NB4 (cell line): ENCODE measurements around the gene IRS2.

Experiments used
- TF ChIP-seq, protein P1 (sequence below): IDR thresholded peaks from 2 replicates; pipeline ENCODE4 v1.6.1; 2011; ENCODE audit warnings: low read depth, low read length
- TF ChIP-seq, protein P2 (sequence below): IDR thresholded peaks from one replicate; pipeline ENCODE4 v1.5.1; 2012; ENCODE audit warnings: low read depth, low read length

- TF ChIP-seq, protein P1, sequence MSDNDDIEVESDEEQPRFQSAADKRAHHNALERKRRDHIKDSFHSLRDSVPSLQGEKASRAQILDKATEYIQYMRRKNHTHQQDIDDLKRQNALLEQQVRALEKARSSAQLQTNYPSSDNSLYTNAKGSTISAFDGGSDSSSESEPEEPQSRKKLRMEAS, result no peak
- TF ChIP-seq, protein P2, sequence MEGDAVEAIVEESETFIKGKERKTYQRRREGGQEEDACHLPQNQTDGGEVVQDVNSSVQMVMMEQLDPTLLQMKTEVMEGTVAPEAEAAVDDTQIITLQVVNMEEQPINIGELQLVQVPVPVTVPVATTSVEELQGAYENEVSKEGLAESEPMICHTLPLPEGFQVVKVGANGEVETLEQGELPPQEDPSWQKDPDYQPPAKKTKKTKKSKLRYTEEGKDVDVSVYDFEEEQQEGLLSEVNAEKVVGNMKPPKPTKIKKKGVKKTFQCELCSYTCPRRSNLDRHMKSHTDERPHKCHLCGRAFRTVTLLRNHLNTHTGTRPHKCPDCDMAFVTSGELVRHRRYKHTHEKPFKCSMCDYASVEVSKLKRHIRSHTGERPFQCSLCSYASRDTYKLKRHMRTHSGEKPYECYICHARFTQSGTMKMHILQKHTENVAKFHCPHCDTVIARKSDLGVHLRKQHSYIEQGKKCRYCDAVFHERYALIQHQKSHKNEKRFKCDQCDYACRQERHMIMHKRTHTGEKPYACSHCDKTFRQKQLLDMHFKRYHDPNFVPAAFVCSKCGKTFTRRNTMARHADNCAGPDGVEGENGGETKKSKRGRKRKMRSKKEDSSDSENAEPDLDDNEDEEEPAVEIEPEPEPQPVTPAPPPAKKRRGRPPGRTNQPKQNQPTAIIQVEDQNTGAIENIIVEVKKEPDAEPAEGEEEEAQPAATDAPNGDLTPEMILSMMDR, result no peak
These were observed 4.1 kb downstream of the IRS2 start for GRCh38 chr13:109782066-109782822.
